HepG2 (cell line): ENCODE results near the gene ZC3H15. TPM values are rescaled to one million over a fixed set of nuclear protein-coding genes. Genes with fewer than 3 reads are reported as not detected.

Source experiments
- CENPT ChIP-seq: sonication (generic); formaldehyde crosslinking; IDR thresholded peaks from 2 replicates; pipeline ENCODE4 v1.8.0; 2022; ENCODE audit warnings: low read depth, mild to moderate bottlenecking, moderate library complexity, missing genetic modification reagents
- FOXO1 ChIP-seq: sonication (generic); formaldehyde crosslinking; IDR thresholded peaks from 2 replicates; pipeline ENCODE4 v1.4.0; 2020; ENCODE audit warnings: missing genetic modification reagents
- NR1H2 ChIP-seq: sonication (generic); formaldehyde crosslinking; IDR thresholded peaks from 2 replicates; pipeline ENCODE4 v1.8.1; 2022; ENCODE audit warnings: low read depth, missing genetic modification reagents, borderline replicate concordance
- POGZ ChIP-seq: sonication (generic); formaldehyde crosslinking; IDR thresholded peaks from 2 replicates; pipeline ENCODE4 v1.4.0; 2020; ENCODE audit warnings: mild to moderate bottlenecking, missing genetic modification reagents
- RAD21 ChIP-seq: fragments of 450-650 bp; formaldehyde crosslinking; IDR thresholded peaks from 2 replicates; pipeline ENCODE4 v1.5.0; 2020; ENCODE audit warnings: mild to moderate bottlenecking
- ZNF264 ChIP-seq: sonication (generic); formaldehyde crosslinking; IDR thresholded peaks from 2 replicates; pipeline ENCODE4 v1.4.0; 2020; ENCODE audit warnings: missing genetic modification reagents
- ZNF296 ChIP-seq: sonication (generic); formaldehyde crosslinking; conservative IDR thresholded peaks from 2 replicates; pipeline ENCODE4 v1.5.0; 2020; ENCODE audit warnings: mild to moderate bottlenecking, missing genetic modification reagents
- ZNF431 ChIP-seq: sonication (generic); formaldehyde crosslinking; IDR thresholded peaks from 2 replicates; pipeline ENCODE4 v1.9.0; 2022; ENCODE audit warnings: missing genetic modification reagents, low read depth, mild to moderate bottlenecking, borderline replicate concordance
- polyA plus RNA-seq, 8 experiments: library from polyadenylated mRNA; depleted of rRNA in 3 of 8; stranded (reverse) in 7 of 8; unstranded in 1 of 8; fragments of >200 nt; fragmentation: Illumina TruSeq in 4 of 8; extraction: Trizol in 4 of 8; gene quantifications; 2 replicates each; pipeline versions ENCODE4 v1.2.1 to v1.2.3, GENCODE V29; 2011 to 2016; ENCODE audit warnings: low read depth in 4 of 8, missing spikeins in 1 of 8, mixed read lengths in 1 of 8; ENCODE audit not compliant: insufficient read depth in 1 of 8
- total RNA-seq, 5 experiments: library from RNA; depleted of rRNA; stranded (reverse); fragments of >200 nt; fragmentation: Illumina TruSeq; extraction: Trizol; gene quantifications; 2 replicates each; pipeline ENCODE4 v1.2.3, GENCODE V29; 2016; ENCODE audit warnings: low read depth in 1 of 5
- TF ChIP-seq, protein P1 (sequence below): sonication (generic); formaldehyde crosslinking; IDR thresholded peaks from 2 replicates; pipeline ENCODE4 v1.4.0; 2020; ENCODE audit warnings: missing genetic modification reagents, borderline replicate concordance
- TF ChIP-seq, protein P2 (sequence below): IDR thresholded peaks from 2 replicates; pipeline ENCODE4 v1.6.1; 2016; ENCODE audit warnings: missing compliant biosample characterization, missing genetic modification reagents, borderline replicate concordance
- TF ChIP-seq, protein P3 (sequence below): sonication (generic); formaldehyde crosslinking; IDR thresholded peaks from 2 replicates; pipeline ENCODE4 v1.5.0; 2020; ENCODE audit warnings: mild to moderate bottlenecking, missing genetic modification reagents

ZC3H15 gene
- total and polyA plus RNA-seq, 2 of the 13 experiments (the other 11 are each of a cell fraction or from before 2014, with no cell fraction given): 84.6 to 168 TPM

DNA sequence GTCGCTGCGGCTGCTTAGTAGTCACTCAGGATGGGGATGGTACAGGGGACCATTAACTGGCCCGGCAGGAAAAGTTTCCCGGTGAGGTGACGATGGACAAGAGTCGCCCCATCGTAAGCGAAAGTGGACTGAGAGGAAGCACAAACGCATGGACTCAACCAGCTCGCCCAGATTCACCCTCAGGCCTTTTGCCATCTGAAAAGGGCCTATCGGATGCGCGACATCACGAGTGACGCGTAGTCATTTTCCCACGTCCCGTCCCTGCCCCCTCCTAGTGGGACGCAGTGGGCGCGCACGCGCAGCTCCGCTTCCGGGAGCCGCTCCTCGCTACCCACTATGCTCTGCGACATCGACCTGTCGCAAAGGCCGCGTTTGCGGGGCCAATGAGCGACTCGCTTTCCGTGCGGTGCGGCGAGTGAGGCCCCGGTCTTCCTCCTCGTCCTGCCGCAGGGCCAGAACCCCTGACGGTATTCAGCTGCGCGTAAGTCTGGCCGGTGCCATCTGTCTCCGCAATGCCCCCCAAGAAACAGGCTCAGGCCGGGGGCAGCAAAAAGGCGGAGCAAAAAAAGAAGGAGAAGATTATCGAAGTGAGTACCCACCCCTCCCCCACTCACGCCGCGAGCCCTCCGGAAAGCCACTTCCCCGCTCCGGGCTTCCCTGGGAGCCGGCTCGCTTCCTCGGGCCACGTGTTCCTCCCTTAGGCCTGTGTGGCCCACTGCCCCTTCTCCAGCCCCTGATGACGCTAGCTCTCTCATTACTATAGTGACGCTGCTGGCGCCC lies at the start of gene ZC3H15 (continued):
- TF ChIP-seq, protein P1, sequence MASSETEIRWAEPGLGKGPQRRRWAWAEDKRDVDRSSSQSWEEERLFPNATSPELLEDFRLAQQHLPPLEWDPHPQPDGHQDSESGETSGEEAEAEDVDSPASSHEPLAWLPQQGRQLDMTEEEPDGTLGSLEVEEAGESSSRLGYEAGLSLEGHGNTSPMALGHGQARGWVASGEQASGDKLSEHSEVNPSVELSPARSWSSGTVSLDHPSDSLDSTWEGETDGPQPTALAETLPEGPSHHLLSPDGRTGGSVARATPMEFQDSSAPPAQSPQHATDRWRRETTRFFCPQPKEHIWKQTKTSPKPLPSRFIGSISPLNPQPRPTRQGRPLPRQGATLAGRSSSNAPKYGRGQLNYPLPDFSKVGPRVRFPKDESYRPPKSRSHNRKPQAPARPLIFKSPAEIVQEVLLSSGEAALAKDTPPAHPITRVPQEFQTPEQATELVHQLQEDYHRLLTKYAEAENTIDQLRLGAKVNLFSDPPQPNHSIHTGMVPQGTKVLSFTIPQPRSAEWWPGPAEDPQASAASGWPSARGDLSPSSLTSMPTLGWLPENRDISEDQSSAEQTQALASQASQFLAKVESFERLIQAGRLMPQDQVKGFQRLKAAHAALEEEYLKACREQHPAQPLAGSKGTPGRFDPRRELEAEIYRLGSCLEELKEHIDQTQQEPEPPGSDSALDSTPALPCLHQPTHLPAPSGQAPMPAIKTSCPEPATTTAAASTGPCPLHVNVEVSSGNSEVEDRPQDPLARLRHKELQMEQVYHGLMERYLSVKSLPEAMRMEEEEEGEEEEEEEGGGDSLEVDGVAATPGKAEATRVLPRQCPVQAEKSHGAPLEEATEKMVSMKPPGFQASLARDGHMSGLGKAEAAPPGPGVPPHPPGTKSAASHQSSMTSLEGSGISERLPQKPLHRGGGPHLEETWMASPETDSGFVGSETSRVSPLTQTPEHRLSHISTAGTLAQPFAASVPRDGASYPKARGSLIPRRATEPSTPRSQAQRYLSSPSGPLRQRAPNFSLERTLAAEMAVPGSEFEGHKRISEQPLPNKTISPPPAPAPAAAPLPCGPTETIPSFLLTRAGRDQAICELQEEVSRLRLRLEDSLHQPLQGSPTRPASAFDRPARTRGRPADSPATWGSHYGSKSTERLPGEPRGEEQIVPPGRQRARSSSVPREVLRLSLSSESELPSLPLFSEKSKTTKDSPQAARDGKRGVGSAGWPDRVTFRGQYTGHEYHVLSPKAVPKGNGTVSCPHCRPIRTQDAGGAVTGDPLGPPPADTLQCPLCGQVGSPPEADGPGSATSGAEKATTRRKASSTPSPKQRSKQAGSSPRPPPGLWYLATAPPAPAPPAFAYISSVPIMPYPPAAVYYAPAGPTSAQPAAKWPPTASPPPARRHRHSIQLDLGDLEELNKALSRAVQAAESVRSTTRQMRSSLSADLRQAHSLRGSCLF (CRISPR knock-in tag): peak; percentile 2; the same call in 1 of the 2 replicates
- TF ChIP-seq ZNF264 (CRISPR knock-in tag): peak; percentile 95
- peak; percentile 99 for TF ChIP-seq POGZ (CRISPR knock-in tag)
- TF ChIP-seq, protein P2, sequence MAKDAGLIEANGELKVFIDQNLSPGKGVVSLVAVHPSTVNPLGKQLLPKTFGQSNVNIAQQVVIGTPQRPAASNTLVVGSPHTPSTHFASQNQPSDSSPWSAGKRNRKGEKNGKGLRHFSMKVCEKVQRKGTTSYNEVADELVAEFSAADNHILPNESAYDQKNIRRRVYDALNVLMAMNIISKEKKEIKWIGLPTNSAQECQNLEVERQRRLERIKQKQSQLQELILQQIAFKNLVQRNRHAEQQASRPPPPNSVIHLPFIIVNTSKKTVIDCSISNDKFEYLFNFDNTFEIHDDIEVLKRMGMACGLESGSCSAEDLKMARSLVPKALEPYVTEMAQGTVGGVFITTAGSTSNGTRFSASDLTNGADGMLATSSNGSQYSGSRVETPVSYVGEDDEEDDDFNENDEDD (CRISPR knock-in tag): peak; percentile 83; the same call in 1 of the 2 replicates
- TF ChIP-seq ZNF431 (CRISPR knock-in tag): 0 out of 2 replicates have a peak, but pooled peaks have one; percentile 52
- peak; percentile 58; the same call in 1 of the 2 replicates for TF ChIP-seq NR1H2 (CRISPR knock-in tag)
- TF ChIP-seq, protein P3, sequence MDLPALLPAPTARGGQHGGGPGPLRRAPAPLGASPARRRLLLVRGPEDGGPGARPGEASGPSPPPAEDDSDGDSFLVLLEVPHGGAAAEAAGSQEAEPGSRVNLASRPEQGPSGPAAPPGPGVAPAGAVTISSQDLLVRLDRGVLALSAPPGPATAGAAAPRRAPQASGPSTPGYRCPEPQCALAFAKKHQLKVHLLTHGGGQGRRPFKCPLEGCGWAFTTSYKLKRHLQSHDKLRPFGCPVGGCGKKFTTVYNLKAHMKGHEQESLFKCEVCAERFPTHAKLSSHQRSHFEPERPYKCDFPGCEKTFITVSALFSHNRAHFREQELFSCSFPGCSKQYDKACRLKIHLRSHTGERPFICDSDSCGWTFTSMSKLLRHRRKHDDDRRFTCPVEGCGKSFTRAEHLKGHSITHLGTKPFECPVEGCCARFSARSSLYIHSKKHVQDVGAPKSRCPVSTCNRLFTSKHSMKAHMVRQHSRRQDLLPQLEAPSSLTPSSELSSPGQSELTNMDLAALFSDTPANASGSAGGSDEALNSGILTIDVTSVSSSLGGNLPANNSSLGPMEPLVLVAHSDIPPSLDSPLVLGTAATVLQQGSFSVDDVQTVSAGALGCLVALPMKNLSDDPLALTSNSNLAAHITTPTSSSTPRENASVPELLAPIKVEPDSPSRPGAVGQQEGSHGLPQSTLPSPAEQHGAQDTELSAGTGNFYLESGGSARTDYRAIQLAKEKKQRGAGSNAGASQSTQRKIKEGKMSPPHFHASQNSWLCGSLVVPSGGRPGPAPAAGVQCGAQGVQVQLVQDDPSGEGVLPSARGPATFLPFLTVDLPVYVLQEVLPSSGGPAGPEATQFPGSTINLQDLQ (CRISPR knock-in tag): peak; percentile 49; the same call in 1 of the 2 replicates
- TF ChIP-seq ZNF296: no peak
- peak; percentile 73 for TF ChIP-seq FOXO1
- peak; percentile 60 for TF ChIP-seq RAD21 (CRISPR knock-in tag)
- 0 out of 2 replicates have a peak, but pooled peaks have one; percentile 15 for TF ChIP-seq CENPT (CRISPR knock-in tag)
